HG02840 (cell line): ENCODE measurements around the gene CACNA2D2.

ENCODE experiments used
- ATAC-seq: cut with Tn5 transposase; IDR thresholded peaks from one replicate; pipeline ENCODE4 v1.9.1; 2021; ENCODE audit warnings: mild to moderate bottlenecking, moderate library complexity, moderate number of reproducible peaks; ENCODE audit not compliant: unreplicated experiment, low FRiP score

CACNA2D2 gene

GRCh38 chr3:50503504-50504342 lies at the start of gene CACNA2D2:
Gene CACNA2D2, minus strand, starts transcription at chr3:50503634. Its CDS starts 211 bp downstream, at chr3:50503423.
- no peak for ATAC-seq

- no peak for ATAC-seq
Observed at GRCh38 chr3:50552598-50552997, 49.2 kb upstream of the CACNA2D2 start.

GRCh38 chr3:50551681-50552435 lies 48.4 kb upstream of the CACNA2D2 start:
- no peak for ATAC-seq

GRCh38 chr3:50551054-50551659 lies 47.7 kb upstream of the CACNA2D2 start:
- ATAC-seq: no peak

GRCh38 chr3:50550079-50550736 lies 46.8 kb upstream of the CACNA2D2 start:
- no peak for ATAC-seq

GRCh38 chr3:50549226-50549625 lies 45.8 kb upstream of the CACNA2D2 start:
- no peak for ATAC-seq

- ATAC-seq: no peak
Observed at GRCh38 chr3:50545781-50546180, 42.3 kb upstream of the CACNA2D2 start.

- ATAC-seq: no peak
Observed at GRCh38 chr3:50542177-50543034, 39.0 kb upstream of the CACNA2D2 start.

- no peak for ATAC-seq
Observed at GRCh38 chr3:50539356-50540286, 36.2 kb upstream of the CACNA2D2 start.

- ATAC-seq: no peak
Observed at GRCh38 chr3:50537421-50538129, 34.1 kb upstream of the CACNA2D2 start.

GRCh38 chr3:50536471-50537180 lies 33.2 kb upstream of the CACNA2D2 start:
- no peak for ATAC-seq

- no peak for ATAC-seq
Observed at GRCh38 chr3:50534681-50535330, 31.4 kb upstream of the CACNA2D2 start.

- no peak for ATAC-seq
Observed at GRCh38 chr3:50533807-50534461, 30.5 kb upstream of the CACNA2D2 start.

- ATAC-seq: no peak
Observed at GRCh38 chr3:50533316-50533715, 29.9 kb upstream of the CACNA2D2 start.

GRCh38 chr3:50532062-50532705 lies 28.8 kb upstream of the CACNA2D2 start:
- no peak for ATAC-seq

GRCh38 chr3:50531201-50531600 lies 27.8 kb upstream of the CACNA2D2 start:
- no peak for ATAC-seq
